Hepatocyte (in vitro differentiated cells): ENCODE results near the gene ADD1. TPM values are rescaled to one million over a fixed set of nuclear protein-coding genes. Genes with fewer than 3 reads are reported as not detected.

Experiments
- DNase-seq: peaks from one replicate; pipeline ENCODE4 v3.0.0-alpha.2; 2016; ENCODE audit warnings: low spot score
- H2AFZ ChIP-seq: fragments of 200-600 bp; sonication (generic); 2 replicates; pipeline ENCODE4 v1.6.0; 2016; ENCODE audit warnings: antibody characterized with exemption, mild to moderate bottlenecking
- H3K27ac ChIP-seq: fragments of 200-600 bp; sonication (generic); 2 replicates; pipeline ENCODE4 v1.5.1; 2016; ENCODE audit warnings: mild to moderate bottlenecking
- H3K27me3 ChIP-seq: fragments of 200-600 bp; sonication (generic); 2 replicates; pipeline ENCODE4 v1.6.1; 2016
- H3K36me3 ChIP-seq: fragments of 200-600 bp; sonication (generic); replicated peaks from 2 replicates; pipeline ENCODE4 v1.5.1; 2016; ENCODE audit warnings: low read depth; ENCODE audit not compliant: insufficient read depth
- H3K4me1 ChIP-seq: fragments of 200-600 bp; sonication (generic); 2 replicates; pipeline ENCODE4 v1.5.1; 2016; ENCODE audit warnings: mild to moderate bottlenecking, moderate library complexity; ENCODE audit not compliant: insufficient read depth
- H3K4me2 ChIP-seq: fragments of 200-600 bp; sonication (generic); 2 replicates; pipeline ENCODE4 v1.6.0; 2016
- H3K4me3 ChIP-seq: fragments of 200-600 bp; sonication (generic); 2 replicates; pipeline ENCODE4 v1.5.1; 2016; ENCODE audit warnings: mild to moderate bottlenecking
- H3K79me2 ChIP-seq: fragments of 200-600 bp; sonication (generic); 2 replicates; pipeline ENCODE4 v1.6.0; 2017; ENCODE audit warnings: mild to moderate bottlenecking
- H3K9me2 ChIP-seq: fragments of 200-600 bp; sonication (generic); replicated peaks from 2 replicates; pipeline ENCODE4 v1.6.0; 2017; ENCODE audit warnings: mild to moderate bottlenecking; ENCODE audit not compliant: insufficient read depth
- H3K9me3 ChIP-seq: fragments of 200-600 bp; sonication (generic); 2 replicates; pipeline ENCODE4 v1.5.1; 2016; ENCODE audit warnings: low read depth, mild to moderate bottlenecking
- H4K20me1 ChIP-seq: fragments of 200-600 bp; sonication (generic); 2 replicates; pipeline ENCODE4 v1.6.0; 2016; ENCODE audit warnings: mild to moderate bottlenecking; ENCODE audit not compliant: insufficient read depth, poor library complexity, severe bottlenecking
- CTCF ChIP-seq: fragments of 200-600 bp; sonication (generic); IDR thresholded peaks from 2 replicates; pipeline ENCODE4 v1.5.1; 2016; ENCODE audit warnings: antibody characterized with exemption, mild to moderate bottlenecking; ENCODE audit not compliant: poor library complexity
- EZH2 ChIP-seq: fragments of 200-600 bp; sonication (generic); IDR thresholded peaks from 2 replicates; pipeline ENCODE4 v1.6.1; 2016; ENCODE audit warnings: antibody characterized with exemption, mild to moderate bottlenecking, borderline replicate concordance
- EZH2phosphoT487 ChIP-seq: fragments of 200-600 bp; sonication (generic); IDR thresholded peaks from one replicate; pipeline ENCODE4 v1.6.1; 2018; ENCODE audit warnings: antibody characterized with exemption, mild to moderate bottlenecking, low read depth, moderate library complexity; ENCODE audit not compliant: unreplicated experiment, severe bottlenecking
- WGBS: methylation state at CpG from one replicate; pipeline ENCODE4 v1.1.6; 2016; ENCODE audit warnings: low lambda C conversion rate; ENCODE audit errors: missing lambda C conversion rate; 5-methylcytosine and 5-hydroxymethylcytosine counted together
- polyA plus RNA-seq: library from polyadenylated mRNA; unstranded; fragments of >200 nt; fragmentation: Nextera tagmentation; extraction: Ambion mirVana; gene quantifications from 2 replicates; pipeline ENCODE4 v1.2.1, GENCODE V29; 2016
- total RNA-seq: library from RNA; depleted of rRNA; stranded (reverse); fragments of >200 nt; gene quantifications from 2 replicates; pipeline ENCODE4 v1.2.3, GENCODE V29; 2014

Gene ADD1
- total and polyA plus RNA-seq, 2 experiments from 2014 or later, result 179 to 208 TPM

- Histone ChIP-seq H3K4me3 (no peak overlapping the region), H3K4me2 (no peak overlapping the region), H3K27me3 (no peaks in the 10 kb centered on the region), H3K27ac (no peak overlapping the region), H3K79me2 (peaks cover 27% of the 10 kb centered on the region), H3K9me2 (no peaks in the 10 kb centered on the region), H2AFZ (no peak overlapping the region), H3K4me1 (peaks cover 55% of the 10 kb centered on the region), H3K9me3 (no peaks in the 10 kb centered on the region), H4K20me1 (no peaks in the 10 kb centered on the region), H3K36me3 (no peaks in the 10 kb centered on the region)
- WGBS, result 91% methylated on average over 27 of the region's 27 CpGs
- no peak for DNase-seq
- TF ChIP-seq EZH2, result no peak
- no peak for TF ChIP-seq EZH2phosphoT487
- TF ChIP-seq CTCF, result no peak
These were observed 40.8 kb upstream of the ADD1 start for GRCh38 chr4:2802618-2803531.

GRCh38 chr4:2803624-2804448, 39.8 kb upstream of the ADD1 start:
- peaks cover 51% of the 10 kb centered on the region for H3K4me1 ChIP-seq
- WGBS, result 93% methylated on average over 20 of the region's 20 CpGs
- H3K4me2 ChIP-seq, result no peak overlapping the region
- TF ChIP-seq EZH2phosphoT487 (no peak), CTCF (no peak)
- no peak overlapping the region for H2AFZ ChIP-seq
- H3K9me3 ChIP-seq, result no peaks in the 10 kb centered on the region
- no peaks in the 10 kb centered on the region for H3K27me3 ChIP-seq
- no peaks in the 10 kb centered on the region for H4K20me1 ChIP-seq
- H3K4me3 ChIP-seq, result no peak overlapping the region
- H3K79me2 ChIP-seq, result peaks cover 25% of the 10 kb centered on the region
- H3K27ac ChIP-seq, result no peak overlapping the region
- no peaks in the 10 kb centered on the region for H3K36me3 ChIP-seq
- no peak for DNase-seq
- H3K9me2 ChIP-seq, result no peaks in the 10 kb centered on the region

- no peak for DNase-seq
- Histone ChIP-seq H3K9me2 (no peaks in the 10 kb centered on the region), H3K4me1 (peaks cover 49% of the 10 kb centered on the region), H3K36me3 (no peaks in the 10 kb centered on the region), H4K20me1 (no peaks in the 10 kb centered on the region), H3K4me2 (no peak overlapping the region), H2AFZ (no peak overlapping the region), H3K9me3 (no peaks in the 10 kb centered on the region), H3K79me2 (peaks cover 20% of the 10 kb centered on the region), H3K4me3 (no peak overlapping the region), H3K27me3 (no peaks in the 10 kb centered on the region), H3K27ac (no peak overlapping the region)
- 93% methylated on average over 9 of the region's 10 CpGs for WGBS
- TF ChIP-seq EZH2phosphoT487 (no peak), CTCF (no peak), EZH2 (no peak)
These were observed 39.1 kb upstream of the ADD1 start for GRCh38 chr4:2804449-2804972.
